HL-60/S4 (cell line): ENCODE data around the gene GALNT2.

ENCODE experiments used
- in situ Hi-C: fragments of 300-500 bp; cut with MboI; formaldehyde crosslinking; loops from 2 replicates; pipeline ENCODE4 v1.14.3; 2022; ENCODE audit warnings: low sequenced_read_pairs

GALNT2 gene

GRCh38 chr1:230199554-230199953 lies 132.5 kb downstream of the GALNT2 start:
- in situ Hi-C loops, result no loop called here

GRCh38 chr1:230200276-230200675 lies 133.2 kb downstream of the GALNT2 start:
- in situ Hi-C loops, result no loop called here

GRCh38 chr1:230201445-230201844 lies 134.4 kb downstream of the GALNT2 start:
- in situ Hi-C loops, result no loop called here

GRCh38 chr1:230204842-230205241 lies 137.8 kb downstream of the GALNT2 start:
- in situ Hi-C loops, result no loop called here

- in situ Hi-C loops, result no loop called here
These were observed 138.7 kb downstream of the GALNT2 start for GRCh38 chr1:230205719-230206198.

- in situ Hi-C loops, result no loop called here
These were observed 139.2 kb downstream of the GALNT2 start for GRCh38 chr1:230206207-230206606.

- in situ Hi-C loops, result no loop called here
These were observed 139.9 kb downstream of the GALNT2 start for GRCh38 chr1:230206976-230207375.

- in situ Hi-C loops, result no loop called here
These were observed 140.6 kb downstream of the GALNT2 start for GRCh38 chr1:230207598-230207997.

- in situ Hi-C loops, result no loop called here
These were observed 141.7 kb downstream of the GALNT2 start for GRCh38 chr1:230208619-230209261.

- in situ Hi-C loops, result no loop called here
These were observed 143.4 kb downstream of the GALNT2 start for GRCh38 chr1:230210326-230210980.

- in situ Hi-C loops, result no loop called here
These were observed 143.9 kb downstream of the GALNT2 start for GRCh38 chr1:230210981-230211336.

GRCh38 chr1:230211436-230212145 lies 144.6 kb downstream of the GALNT2 start:
- in situ Hi-C loops, result no loop called here

- in situ Hi-C loops, result no loop called here
These were observed 145.4 kb downstream of the GALNT2 start for GRCh38 chr1:230212405-230212936.

- in situ Hi-C loops, result no loop called here
These were observed 148.0 kb downstream of the GALNT2 start for GRCh38 chr1:230215031-230215430.

GRCh38 chr1:230215529-230215928 lies 148.5 kb downstream of the GALNT2 start:
- in situ Hi-C loops, result no loop called here

- in situ Hi-C loops, result no loop called here
These were observed 149.9 kb downstream of the GALNT2 start for GRCh38 chr1:230216896-230217295.

- in situ Hi-C loops, result no loop called here
These were observed 151.6 kb downstream of the GALNT2 start for GRCh38 chr1:230218667-230219066.

- in situ Hi-C loops, result no loop called here
These were observed 152.4 kb downstream of the GALNT2 start for GRCh38 chr1:230219174-230220067.

- in situ Hi-C loops, result no loop called here
These were observed 153.4 kb downstream of the GALNT2 start for GRCh38 chr1:230220478-230220877.

GRCh38 chr1:230220907-230221306 lies 153.9 kb downstream of the GALNT2 start:
- in situ Hi-C loops, result no loop called here

- in situ Hi-C loops, result no loop called here
These were observed 155.6 kb downstream of the GALNT2 start for GRCh38 chr1:230222678-230223077.
